SK-N-SH treated with all-trans-retinoic acid at 6 μM for 48 hours (cell line): Measurements from ENCODE around the gene ALOX12B.
A peak's percentile ranks its signal among the peaks of the same experiment; 100 is the strongest.

Experiments used
- ATAC-seq: fragments of 200-7000 bp; cut with Tn5 transposase; 3 replicates; pipeline ENCODE4 v1.9.1; 2020; ENCODE audit warnings: mild to moderate bottlenecking, moderate library complexity
- ARNTL ChIP-seq: fragments of 450-650 bp; formaldehyde crosslinking; IDR thresholded peaks from 2 replicates; pipeline ENCODE4 v1.5.0; 2020; ENCODE audit warnings: low read depth, mild to moderate bottlenecking, moderate library complexity, borderline replicate concordance
- BACH2 ChIP-seq: fragments of 250-450 bp; sonication (Bioruptor Pico); IDR thresholded peaks from 2 replicates; pipeline ENCODE4 v1.9.0; 2021; ENCODE audit warnings: mild to moderate bottlenecking, borderline replicate concordance
- CREB5 ChIP-seq: fragments of 250-450 bp; sonication (Bioruptor Pico); IDR thresholded peaks from 2 replicates; pipeline ENCODE4 v1.5.1; 2020; ENCODE audit warnings: low read depth, mild to moderate bottlenecking, moderate library complexity
- ESRRG ChIP-seq: fragments of 250-450 bp; sonication (Bioruptor Pico); IDR thresholded peaks from 2 replicates; pipeline ENCODE4 v1.6.1; 2021; ENCODE audit warnings: mild to moderate bottlenecking
- GLIS3 ChIP-seq: fragments of 250-450 bp; sonication (Bioruptor Pico); IDR thresholded peaks from 2 replicates; pipeline ENCODE4 v1.5.0; 2020; ENCODE audit warnings: mild to moderate bottlenecking, moderate library complexity
- OSR1 ChIP-seq: fragments of 250-450 bp; sonication (Bioruptor Pico); IDR thresholded peaks from 2 replicates; pipeline ENCODE4 v1.8.0; 2022; ENCODE audit warnings: moderate library complexity, mild to moderate bottlenecking, inconsistent platforms
- PATZ1 ChIP-seq: fragments of 250-450 bp; sonication (Bioruptor Pico); IDR thresholded peaks from 2 replicates; pipeline ENCODE4 v1.8.0; 2020; ENCODE audit warnings: mild to moderate bottlenecking, moderate library complexity, borderline replicate concordance
- POU6F1 ChIP-seq: fragments of 250-450 bp; sonication (Bioruptor Pico); IDR thresholded peaks from 2 replicates; pipeline ENCODE4 v1.8.0; 2021; ENCODE audit warnings: low read depth, mild to moderate bottlenecking, moderate library complexity, borderline replicate concordance
- PPARA ChIP-seq: fragments of 250-450 bp; sonication (Bioruptor Pico); IDR thresholded peaks from 2 replicates; pipeline ENCODE4 v1.5.0; 2020; ENCODE audit warnings: mild to moderate bottlenecking, borderline replicate concordance
- RARB ChIP-seq: fragments of 250-450 bp; sonication (Bioruptor Pico); IDR thresholded peaks from 2 replicates; pipeline ENCODE4 v1.8.0; 2021; ENCODE audit warnings: mild to moderate bottlenecking, moderate library complexity
- SNAI2 ChIP-seq: fragments of 250-450 bp; sonication (Bioruptor Pico); IDR thresholded peaks from 2 replicates; pipeline ENCODE4 v1.5.0; 2020; ENCODE audit warnings: mild to moderate bottlenecking, moderate library complexity
- TCF4 ChIP-seq: fragments of 250-450 bp; sonication (Bioruptor Pico); IDR thresholded peaks from 2 replicates; pipeline ENCODE4 v1.8.0; 2021; ENCODE audit warnings: mild to moderate bottlenecking, moderate library complexity, borderline replicate concordance
- TOX ChIP-seq: fragments of 250-450 bp; sonication (Bioruptor Pico); IDR thresholded peaks from 2 replicates; pipeline ENCODE4 v1.8.0; 2021; ENCODE audit warnings: mild to moderate bottlenecking, moderate library complexity, borderline replicate concordance
- ZC3H10 ChIP-seq: fragments of 250-450 bp; sonication (Bioruptor Pico); IDR thresholded peaks from 2 replicates; pipeline ENCODE4 v1.5.1; 2021; ENCODE audit warnings: mild to moderate bottlenecking, moderate library complexity
- ZFP3 ChIP-seq: fragments of 250-450 bp; sonication (Bioruptor Pico); IDR thresholded peaks from 2 replicates; pipeline ENCODE4 v1.5.0; 2020; ENCODE audit warnings: mild to moderate bottlenecking, moderate library complexity
- ZFP30 ChIP-seq: fragments of 450-650 bp; formaldehyde crosslinking; IDR thresholded peaks from 2 replicates; pipeline ENCODE4 v1.5.0; 2022; ENCODE audit warnings: mild to moderate bottlenecking, moderate library complexity
- ZNF565 ChIP-seq: fragments of 450-650 bp; formaldehyde crosslinking; conservative IDR thresholded peaks from 2 replicates; pipeline ENCODE4 v1.5.0; 2020; ENCODE audit warnings: low read depth, mild to moderate bottlenecking, moderate library complexity
- ZNF70 ChIP-seq: fragments of 450-650 bp; formaldehyde crosslinking; IDR thresholded peaks from 2 replicates; pipeline ENCODE4 v1.5.0; 2020; ENCODE audit warnings: mild to moderate bottlenecking, moderate library complexity
- ZNF8 ChIP-seq: fragments of 450-650 bp; formaldehyde crosslinking; IDR thresholded peaks from 2 replicates; pipeline ENCODE4 v1.5.0; 2020; ENCODE audit warnings: mild to moderate bottlenecking, moderate library complexity
- TF ChIP-seq, protein P1 (sequence below): fragments of 250-450 bp; sonication (Bioruptor Pico); IDR thresholded peaks from 2 replicates; pipeline ENCODE4 v1.5.0; 2020; ENCODE audit warnings: mild to moderate bottlenecking, moderate library complexity

ALOX12B gene

DNA sequence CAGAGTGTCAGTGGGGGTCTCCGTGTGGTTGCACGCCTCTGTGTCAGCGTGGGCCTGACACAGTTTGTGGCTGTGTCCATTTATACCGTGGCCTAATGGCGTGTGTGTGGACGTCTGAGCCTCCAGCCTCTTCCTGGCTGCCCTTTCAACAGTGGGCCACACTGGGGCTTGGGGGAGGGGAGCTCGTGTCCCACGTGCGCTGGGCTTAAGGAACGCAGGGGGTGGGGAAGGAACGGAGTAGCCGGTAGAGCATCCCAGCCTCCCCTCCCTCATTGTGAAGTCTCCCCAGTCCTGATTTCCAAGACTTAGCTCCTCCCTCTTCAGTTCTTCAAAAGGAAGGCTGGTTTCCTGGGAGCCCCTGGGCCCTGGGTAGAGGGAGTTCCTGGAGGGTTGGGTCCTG, 45.9 kb upstream of the ALOX12B start (continued):
- TF ChIP-seq, protein P1, sequence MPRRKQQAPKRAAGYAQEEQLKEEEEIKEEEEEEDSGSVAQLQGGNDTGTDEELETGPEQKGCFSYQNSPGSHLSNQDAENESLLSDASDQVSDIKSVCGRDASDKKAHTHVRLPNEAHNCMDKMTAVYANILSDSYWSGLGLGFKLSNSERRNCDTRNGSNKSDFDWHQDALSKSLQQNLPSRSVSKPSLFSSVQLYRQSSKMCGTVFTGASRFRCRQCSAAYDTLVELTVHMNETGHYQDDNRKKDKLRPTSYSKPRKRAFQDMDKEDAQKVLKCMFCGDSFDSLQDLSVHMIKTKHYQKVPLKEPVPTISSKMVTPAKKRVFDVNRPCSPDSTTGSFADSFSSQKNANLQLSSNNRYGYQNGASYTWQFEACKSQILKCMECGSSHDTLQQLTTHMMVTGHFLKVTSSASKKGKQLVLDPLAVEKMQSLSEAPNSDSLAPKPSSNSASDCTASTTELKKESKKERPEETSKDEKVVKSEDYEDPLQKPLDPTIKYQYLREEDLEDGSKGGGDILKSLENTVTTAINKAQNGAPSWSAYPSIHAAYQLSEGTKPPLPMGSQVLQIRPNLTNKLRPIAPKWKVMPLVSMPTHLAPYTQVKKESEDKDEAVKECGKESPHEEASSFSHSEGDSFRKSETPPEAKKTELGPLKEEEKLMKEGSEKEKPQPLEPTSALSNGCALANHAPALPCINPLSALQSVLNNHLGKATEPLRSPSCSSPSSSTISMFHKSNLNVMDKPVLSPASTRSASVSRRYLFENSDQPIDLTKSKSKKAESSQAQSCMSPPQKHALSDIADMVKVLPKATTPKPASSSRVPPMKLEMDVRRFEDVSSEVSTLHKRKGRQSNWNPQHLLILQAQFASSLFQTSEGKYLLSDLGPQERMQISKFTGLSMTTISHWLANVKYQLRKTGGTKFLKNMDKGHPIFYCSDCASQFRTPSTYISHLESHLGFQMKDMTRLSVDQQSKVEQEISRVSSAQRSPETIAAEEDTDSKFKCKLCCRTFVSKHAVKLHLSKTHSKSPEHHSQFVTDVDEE = no peak
- TF ChIP-seq, all 23 proteins: peak for 0

DNA sequence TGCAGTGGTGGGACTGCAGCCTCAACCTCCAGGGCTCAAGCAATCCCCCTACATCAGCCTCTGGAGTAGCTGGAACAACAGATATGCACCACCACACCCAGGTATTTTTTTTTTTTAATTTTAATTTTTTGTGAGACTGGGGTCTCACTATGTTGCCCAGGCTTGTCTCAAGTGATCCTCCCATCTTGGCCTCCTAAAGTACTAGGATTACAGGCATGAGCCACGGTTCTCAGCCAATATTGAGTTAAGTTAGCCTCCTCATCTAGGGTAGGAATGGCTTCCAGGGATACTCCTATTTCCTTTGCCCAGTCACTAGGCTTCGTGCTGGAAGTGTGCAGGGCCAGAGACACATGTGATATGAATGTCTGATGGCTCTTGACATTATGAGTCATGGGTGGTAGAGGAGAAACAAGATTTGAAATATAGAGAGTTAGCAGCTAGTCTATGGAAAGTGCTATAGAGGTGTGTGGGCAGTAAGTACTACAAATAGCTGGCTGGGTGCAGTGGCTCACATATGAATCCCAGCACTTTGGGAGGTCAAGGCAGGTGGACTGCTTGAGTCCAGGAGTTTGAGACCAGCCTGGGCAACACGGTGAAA, 44.4 kb upstream of the ALOX12B start:
- no peak for ATAC-seq
- TF ChIP-seq ZNF565 (CRISPR knock-in tag) (no peak), ESRRG (CRISPR knock-in tag) (no peak), RARB (CRISPR knock-in tag) (no peak), GLIS3 (CRISPR knock-in tag) (no peak), ZFP3 (no peak), POU6F1 (CRISPR knock-in tag) (no peak), ZC3H10 (CRISPR knock-in tag) (no peak), ZNF70 (CRISPR knock-in tag) (no peak)
- TF ChIP-seq, all 23 proteins: peak for 0

DNA sequence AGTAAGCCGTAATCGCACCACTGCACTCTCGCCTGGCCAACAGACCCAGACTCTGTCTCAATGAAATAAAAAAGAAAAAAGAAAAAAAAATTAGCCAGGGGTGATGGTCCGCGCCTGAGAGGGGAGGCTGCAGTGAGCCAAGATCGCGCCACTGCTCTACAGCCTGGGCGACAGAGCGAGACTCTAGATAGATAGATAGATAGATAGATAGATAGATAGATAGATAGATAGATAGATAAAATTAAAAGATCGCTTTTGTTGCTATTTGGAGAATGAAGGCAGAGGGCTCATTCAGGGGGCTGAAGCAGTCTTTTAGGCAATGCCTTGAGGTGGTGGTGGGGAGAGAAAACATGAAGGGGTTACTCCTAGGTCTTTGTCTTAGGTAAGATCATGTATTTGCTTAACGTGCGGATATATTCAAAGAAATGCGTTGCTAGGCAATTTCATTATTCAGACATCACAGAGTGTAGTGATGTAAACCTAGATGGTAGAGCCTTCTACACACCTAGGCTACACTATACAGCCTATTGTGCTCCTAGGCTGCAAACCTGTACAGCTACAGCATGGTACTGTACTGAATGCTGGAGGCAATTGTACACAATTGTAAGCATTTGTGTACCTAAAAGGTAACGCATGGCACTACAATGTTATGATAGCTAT, 40.7 kb upstream of the ALOX12B start:
- no peak for ATAC-seq
- TF ChIP-seq ESRRG (CRISPR knock-in tag) (no peak), GLIS3 (CRISPR knock-in tag) (no peak), SNAI2 (no peak), ZFP3 (no peak), CREB5 (no peak), ZNF8 (CRISPR knock-in tag) (no peak), TOX (CRISPR knock-in tag) (no peak), TCF4 (no peak), PATZ1 (CRISPR knock-in tag) (no peak)
- TF ChIP-seq, all 23 proteins: peak for 0

GRCh38 chr17:8126491-8127066, 39.1 kb upstream of the ALOX12B start:
- ATAC-seq = peak; percentile 44
- TF ChIP-seq PPARA = no peak
- no peak for TF ChIP-seq ZFP3
- TF ChIP-seq PATZ1 (CRISPR knock-in tag) = no peak
- TF ChIP-seq POU6F1 (CRISPR knock-in tag) = no peak
- no peak for TF ChIP-seq ZC3H10 (CRISPR knock-in tag)
- no peak for TF ChIP-seq ZNF8 (CRISPR knock-in tag)
- no peak for TF ChIP-seq RARB (CRISPR knock-in tag)
- no peak for TF ChIP-seq ZFP30
- TF ChIP-seq ESRRG (CRISPR knock-in tag) = no peak
- no peak for TF ChIP-seq GLIS3 (CRISPR knock-in tag)
- no peak for TF ChIP-seq SNAI2
- TF ChIP-seq OSR1 (CRISPR knock-in tag) = no peak
- no peak for TF ChIP-seq TOX (CRISPR knock-in tag)
- TF ChIP-seq ARNTL (CRISPR knock-in tag) = no peak
- no peak for TF ChIP-seq BACH2 (CRISPR knock-in tag)
